Measurements from ENCODE around the gene TMPO.

TMPO gene

Small RNAs within 50 kb of the gene (small RNA-seq; reads per million reads assigned to genes)
- 150 reads per million, percentile 97 among the genes with 10 or more reads in this experiment for gene SNORA53

All from skeletal muscle satellite cell (primary cell).